ENCODE measurements around the gene PTPN14. TPM values are rescaled to one million over a fixed set of nuclear protein-coding genes. Genes with fewer than 3 reads are reported as not detected.

Gene PTPN14
- total RNA-seq, 1 experiment from 2014 or later, result 76.4 TPM

GRCh38 chr1:214398490-214398889 is 152.9 kb downstream of the PTPN14 start:
- Mint-ChIP-seq H3K4me1 (peaks cover 26 to 28% of the 10 kb centered on the region in 2 experiments), H3K9me3 (no peaks in the 10 kb centered on the region), H3K4me3 (no peak overlapping the region), H3K27ac (no peak overlapping the region), H3K36me3 (ENCODE audit: insufficient read depth in 1 of 3, low read depth in 3 of 3) (peaks cover 3 to 60% (median 42%) of the 10 kb centered on the region in 3 experiments; a peak in 4 of 7 replicates), H3K27me3 (ENCODE audit: low read depth) (no peaks in the 10 kb centered on the region; the same call in 1 of the 2 replicates)
- Histone ChIP-seq H3K9ac (ENCODE audit: extremely low read depth, insufficient read length, low read length) (no peak overlapping the region), H3K18ac (ENCODE audit: insufficient read length, low read depth, low read length) (no peak overlapping the region), H2BK20ac (ENCODE audit: low read depth, low read length, poor library complexity, severe bottlenecking) (no peak overlapping the region), H3K27ac (ENCODE audit: insufficient read length, low read depth, low read length) (no peak overlapping the region), H4K20me1 (ENCODE audit: control insufficient read depth, insufficient read depth, insufficient read length) (no peaks in the 10 kb centered on the region), H3K79me1 (ENCODE audit: insufficient read depth, low read depth, low read length, poor library complexity, severe bottlenecking) (no peaks in the 10 kb centered on the region), H2BK5ac (ENCODE audit: insufficient read length, low read length) (no peak overlapping the region), H3K23me2 (ENCODE audit: insufficient read length, low read depth, low read length, poor library complexity, severe bottlenecking) (no peaks in the 10 kb centered on the region), H3K79me2 (ENCODE audit: insufficient read depth, low read length) (no peaks in the 10 kb centered on the region), H3K9me3 (ENCODE audit: control insufficient read depth, low read depth, low read length) (no peaks in the 10 kb centered on the region), H4K5ac (ENCODE audit: insufficient read length, low read depth, low read length) (no peak overlapping the region), H4K91ac (ENCODE audit: insufficient read length, low read depth, low read length) (no peak overlapping the region), H2AK5ac (ENCODE audit: insufficient read length, low read length) (no peak overlapping the region), H3K23ac (ENCODE audit: insufficient read length, low read depth, low read length) (no peak overlapping the region), H3K14ac (ENCODE audit: insufficient read depth, low read length) (no peak overlapping the region), H3K4me1 (ENCODE audit: insufficient read depth, low read length) (peaks cover 6% of the 10 kb centered on the region; the same call in 1 of the 2 replicates), H4K8ac (replicated peaks; ENCODE audit: insufficient read length, low read depth, low read length) (no peak overlapping the region), H3K56ac (ENCODE audit: insufficient read length, low read depth, low read length) (no peak overlapping the region), H2BK15ac (ENCODE audit: low read depth, low read length) (no peak overlapping the region), H2BK120ac (ENCODE audit: low read depth, low read length, poor library complexity, severe bottlenecking) (no peak overlapping the region), H3K27me3 (ENCODE audit: insufficient read depth, low read length) (no peaks in the 10 kb centered on the region), H3K4me2 (ENCODE audit: insufficient read depth, insufficient read length, low read length) (no peak overlapping the region), H3T11ph (ENCODE audit: low read length) (no peak overlapping the region), H2BK12ac (ENCODE audit: insufficient read length, low read depth, low read length) (no peak overlapping the region), H2AFZ (ENCODE audit: low read length) (no peak overlapping the region), H3K4ac (ENCODE audit: low read depth, low read length) (no peak overlapping the region)
- WGBS (ENCODE audit: extremely low coverage, insufficient read length, low lambda C conversion rate), result no CpG with 5 or more reads among the region's 6 CpGs
- DNase-seq, result no peak
- TF ChIP-seq CTCF (conservative IDR thresholded peaks at IDR 0.05), result no peak
